ENCODE results near the gene ST3GAL6.
A peak's percentile ranks its signal among the peaks of the same experiment; 100 is the strongest.
"Not testable (repeated sequence)": the region's sequence is repeated elsewhere in the genome, so short reads cannot be mapped to it uniquely, and the experiment has no call there.

ST3GAL6 gene

DNA sequence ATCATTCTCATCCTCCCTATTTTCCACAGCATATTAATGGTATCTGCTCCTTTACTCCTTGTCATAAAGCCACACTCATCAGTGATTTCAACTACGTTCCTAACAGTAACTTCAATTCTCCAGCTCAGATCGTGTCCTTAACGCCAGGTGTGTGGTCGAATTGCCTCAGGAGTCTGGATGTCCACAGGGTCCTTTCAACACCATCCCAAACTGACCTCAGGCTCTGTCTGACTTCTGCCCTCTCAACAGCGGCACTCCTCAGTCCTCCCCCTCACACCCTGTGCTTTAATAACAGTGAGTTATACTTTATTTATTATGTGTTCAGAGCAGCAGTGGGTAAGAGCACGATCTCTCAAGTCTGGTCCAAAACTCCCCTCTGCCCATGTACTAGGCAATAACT lies 42.4 kb downstream of the ST3GAL6 start:
- no peak for DNase-seq (ENCODE audit: low spot score)

DNA sequence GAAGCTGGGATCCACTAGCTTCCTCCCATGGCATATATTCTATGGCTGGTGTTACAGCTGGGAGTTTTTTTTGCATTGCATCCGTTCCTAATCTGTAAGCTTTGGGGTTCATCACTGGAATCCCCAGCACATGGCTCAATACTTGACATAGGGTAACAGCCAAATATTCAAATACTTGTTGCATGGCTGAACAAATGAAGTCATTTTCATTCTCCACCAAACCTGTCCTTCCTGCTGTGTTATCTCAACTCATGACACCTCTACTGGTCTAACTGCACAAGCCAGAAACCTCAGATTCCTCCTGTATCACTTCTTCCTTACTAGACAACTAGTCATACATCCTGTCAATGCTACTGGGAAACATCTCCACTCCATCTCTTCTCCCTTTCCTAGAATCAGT lies 43.4 kb downstream of the ST3GAL6 start:
- no peak for DNase-seq (ENCODE audit: low spot score)

DNA sequence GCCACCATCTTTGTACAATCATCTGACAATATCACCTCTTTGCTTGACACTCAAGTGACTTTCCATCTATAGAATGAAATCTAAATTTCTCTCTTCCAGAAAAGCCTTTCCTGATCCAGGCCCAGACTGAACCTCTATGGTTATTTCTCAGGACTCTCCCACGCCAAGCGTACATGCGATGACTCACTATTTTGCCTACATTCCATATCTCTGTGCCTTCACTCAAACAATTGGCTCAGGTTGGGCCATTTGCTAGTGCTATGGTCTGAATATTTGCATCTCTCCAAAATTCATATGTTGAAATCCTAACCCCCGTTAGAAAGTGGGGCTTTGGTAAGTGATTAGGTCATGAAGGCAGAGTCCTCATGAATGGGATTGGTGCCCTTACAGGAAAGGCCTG lies 43.9 kb downstream of the ST3GAL6 start:
- DNase-seq (ENCODE audit: low spot score) = no peak

DNA sequence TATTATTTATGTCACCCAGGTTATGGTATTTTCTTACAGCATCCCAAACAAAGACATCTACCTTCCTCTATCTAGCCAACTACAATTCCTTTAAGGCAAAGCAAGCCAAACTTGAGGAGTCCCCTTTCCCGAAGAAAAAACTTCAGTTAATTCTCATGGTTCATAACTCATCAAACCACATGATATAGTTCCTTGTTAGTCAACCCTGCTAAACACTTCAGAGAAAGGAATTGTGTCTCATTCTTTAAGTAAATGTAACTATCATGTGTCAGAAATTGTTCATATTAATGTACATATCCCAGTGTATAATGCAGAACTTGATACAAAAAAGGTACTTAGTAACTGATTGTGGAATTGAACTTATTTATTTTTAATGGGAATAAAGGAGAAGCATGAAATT lies 44.4 kb downstream of the ST3GAL6 start:
- DNase-seq (ENCODE audit: low spot score) = no peak

DNA sequence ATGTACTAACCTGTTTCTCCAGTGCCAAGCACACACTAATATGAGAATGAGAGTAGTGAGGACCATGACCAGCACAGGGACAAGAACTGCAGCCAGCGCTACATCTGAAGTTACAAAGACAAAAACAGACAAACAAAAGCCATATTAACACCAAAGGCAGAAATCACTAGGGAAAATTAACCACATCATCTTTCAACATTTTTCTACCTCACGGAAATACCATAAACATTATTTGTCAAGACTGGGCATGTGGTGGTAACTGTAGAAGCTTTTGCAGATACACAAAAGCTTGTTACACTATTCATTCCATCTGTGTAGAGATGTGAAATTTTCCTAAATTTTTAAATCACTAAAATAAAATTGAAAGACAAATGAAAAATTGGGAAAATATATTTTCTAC lies 44.9 kb downstream of the ST3GAL6 start:
- no peak for DNase-seq (ENCODE audit: low spot score)

- no peak for DNase-seq (ENCODE audit: low spot score)
These were observed 46.4 kb downstream of the ST3GAL6 start for GRCh38 chr3:98809557-98809956.

GRCh38 chr3:98811048-98811447 lies 47.9 kb downstream of the ST3GAL6 start:
- DNase-seq (ENCODE audit: low spot score) = no peak

- peak; percentile 50 for DNase-seq (ENCODE audit: low spot score)
These were observed 49.8 kb downstream of the ST3GAL6 start for GRCh38 chr3:98812851-98813374.

DNA sequence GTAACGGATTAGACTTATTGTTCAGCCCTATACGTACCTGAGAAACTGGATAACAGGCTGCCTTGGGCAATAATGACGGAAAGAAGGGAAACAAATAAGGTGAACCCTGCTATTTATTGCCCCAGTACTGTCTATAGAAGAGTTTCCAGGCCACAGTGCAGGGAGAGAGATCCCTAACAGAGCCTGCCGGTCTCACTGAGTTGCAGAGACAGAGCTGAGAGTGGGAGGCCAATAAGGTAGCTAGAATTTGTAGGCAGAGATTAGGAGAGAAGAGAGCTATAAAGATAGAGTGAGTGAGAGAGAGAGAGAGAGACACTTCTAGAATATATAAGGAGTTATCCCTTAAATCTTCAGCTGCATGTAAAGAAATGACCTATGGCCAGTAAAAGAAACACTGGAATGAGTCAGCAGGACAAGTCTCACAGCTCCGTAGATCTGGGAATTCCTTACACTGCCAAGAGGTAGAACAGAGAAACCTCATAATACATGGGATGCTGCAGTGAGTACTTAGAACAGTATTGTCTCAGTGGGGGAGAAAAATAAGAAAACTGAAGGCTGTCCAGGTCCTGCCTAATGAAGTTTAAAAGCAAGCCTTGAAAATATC lies 51.8 kb downstream of the ST3GAL6 start:
- no peak for DNase-seq (ENCODE audit: low spot score)

GRCh38 chr3:98817547-98818041 lies 54.5 kb downstream of the ST3GAL6 start:
- peak; percentile 70 for DNase-seq (ENCODE audit: low spot score)

- DNase-seq (ENCODE audit: low spot score) = no peak
These were observed 57.9 kb downstream of the ST3GAL6 start for GRCh38 chr3:98821063-98821462.

GRCh38 chr3:98823791-98824190 lies 60.7 kb downstream of the ST3GAL6 start:
- no peak for DNase-seq (ENCODE audit: low spot score)

- no peak for DNase-seq (ENCODE audit: low spot score)
These were observed 61.1 kb downstream of the ST3GAL6 start for GRCh38 chr3:98824256-98824655.

GRCh38 chr3:98826126-98826525 lies 63.0 kb downstream of the ST3GAL6 start:
- no peak for DNase-seq (ENCODE audit: low spot score)

DNA sequence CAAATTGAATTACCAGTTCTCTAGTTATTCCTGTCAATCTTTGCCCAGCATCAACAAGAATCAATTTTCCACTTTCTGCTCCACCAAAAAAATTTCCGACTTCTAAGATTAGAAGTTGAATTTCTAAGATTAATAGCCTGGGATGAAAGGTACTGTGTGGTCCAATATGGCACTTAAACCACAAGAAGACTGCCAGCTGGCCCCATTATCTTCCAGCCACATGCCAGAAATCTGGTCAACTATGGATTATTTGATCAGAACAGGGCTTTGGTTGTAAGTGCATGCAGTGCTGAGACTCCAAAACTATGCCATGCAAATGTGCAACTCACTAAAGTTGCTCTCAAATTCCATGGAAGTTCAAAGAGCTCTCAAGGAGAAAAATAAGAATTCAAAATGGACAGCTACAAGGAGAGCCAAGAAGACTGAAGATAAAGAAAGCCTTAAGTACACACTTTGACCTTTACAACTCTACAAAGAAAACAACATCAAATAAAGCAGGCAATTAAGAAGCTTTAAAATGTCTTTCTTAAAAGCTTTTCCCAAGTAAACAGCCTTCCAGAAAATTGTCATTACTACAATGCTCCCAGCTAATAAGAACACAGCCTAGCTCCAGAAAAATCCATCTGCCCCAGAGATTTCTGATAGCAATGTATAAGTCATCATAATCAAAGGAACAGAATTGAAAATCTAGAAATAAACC lies 64.2 kb downstream of the ST3GAL6 start:
- no peak for DNase-seq (ENCODE audit: low spot score)

GRCh38 chr3:98829246-98829832 lies 66.2 kb downstream of the ST3GAL6 start:
- no peak for DNase-seq (ENCODE audit: low spot score)

DNA sequence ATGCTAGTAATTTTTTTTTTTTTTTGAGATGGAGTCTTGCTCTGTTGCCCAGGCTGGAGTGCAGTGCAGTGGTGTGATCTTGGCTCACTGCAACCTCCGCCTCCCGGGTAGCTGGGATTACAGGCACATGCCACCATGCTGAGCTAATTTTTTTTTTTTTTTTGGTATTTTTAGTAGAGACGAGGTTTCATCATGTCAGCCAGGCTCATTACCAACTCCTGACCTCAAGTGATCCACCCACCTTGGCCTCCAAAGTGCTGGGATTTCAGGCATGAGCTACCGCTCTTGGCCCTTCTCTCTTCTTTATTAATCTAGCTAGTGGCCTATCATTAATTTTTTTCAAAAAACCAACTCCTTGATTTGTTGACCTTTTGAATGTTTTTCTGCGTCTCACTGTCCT lies 67.9 kb downstream of the ST3GAL6 start:
- not testable (repeated sequence) for DNase-seq (ENCODE audit: low spot score)

GRCh38 chr3:98839846-98840245 lies 76.7 kb downstream of the ST3GAL6 start:
- DNase-seq (ENCODE audit: low spot score) = no peak

DNA sequence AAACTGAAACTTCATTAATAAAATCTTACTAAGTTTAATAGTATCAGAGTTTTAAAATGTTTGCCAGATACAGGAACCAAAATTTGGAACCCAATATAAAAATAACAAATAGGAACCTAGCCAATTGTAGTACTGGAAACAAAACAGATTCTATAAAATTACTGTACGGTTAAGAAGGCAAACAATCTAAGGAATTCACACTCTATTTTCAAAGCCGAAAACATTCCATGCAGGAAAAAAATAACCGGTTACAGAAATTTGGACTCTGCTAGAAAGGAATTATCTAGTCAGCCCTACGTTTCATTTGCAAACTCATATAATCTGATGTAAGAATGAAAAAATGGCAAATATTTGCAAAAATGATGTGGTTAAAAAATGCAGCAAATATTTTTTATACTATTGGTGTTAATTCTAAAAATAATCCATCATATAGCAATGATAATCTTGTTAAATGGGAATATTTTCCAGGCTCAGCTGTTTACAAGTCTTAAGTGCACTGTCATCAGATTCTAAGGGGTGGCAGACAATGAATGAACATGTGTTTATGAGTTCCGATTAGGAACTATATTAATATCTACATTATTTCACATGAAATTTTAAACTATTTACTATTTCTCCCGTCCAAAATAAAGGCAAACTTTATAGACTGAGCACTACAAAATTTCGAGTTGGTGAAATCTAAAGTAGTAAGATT lies 80.3 kb downstream of the ST3GAL6 start:
- DNase-seq (ENCODE audit: low spot score) = no peak

All from cerebellar cortex (tissue), 1 donor.